Mesodermal cell (in vitro differentiated cells): Measurements from ENCODE around the gene PPM1J. TPM values are rescaled to one million over a fixed set of nuclear protein-coding genes. Genes with fewer than 3 reads are reported as not detected.
A peak's percentile ranks its signal among the peaks of the same experiment; 100 is the strongest.

Source experiments
- H3K27ac ChIP-seq: 2 replicates; pipeline ENCODE4 v1.7.0; 2013; ENCODE audit warnings: mild to moderate bottlenecking, low read depth, low read length, moderate library complexity; ENCODE audit not compliant: severe bottlenecking
- H3K36me3 ChIP-seq: 2 replicates; pipeline ENCODE4 v1.7.1; 2013; ENCODE audit warnings: mild to moderate bottlenecking, low read length, moderate library complexity; ENCODE audit not compliant: control insufficient read depth, insufficient read depth
- H3K4me1 ChIP-seq: one replicate; pipeline ENCODE4 v1.7.1; 2013; ENCODE audit warnings: mild to moderate bottlenecking, low read length; ENCODE audit not compliant: insufficient read depth, control insufficient read depth, poor library complexity, severe bottlenecking
- H3K4me3 ChIP-seq: 2 replicates; pipeline ENCODE4 v1.7.0; 2013; ENCODE audit warnings: low read length, control low read depth, mild to moderate bottlenecking; ENCODE audit not compliant: insufficient read depth, poor library complexity, severe bottlenecking; ENCODE audit errors: extremely low read depth
- H3K9me3 ChIP-seq: 2 replicates; pipeline ENCODE4 v1.7.1; 2013; ENCODE audit warnings: mild to moderate bottlenecking, low read length, moderate library complexity; ENCODE audit not compliant: control insufficient read depth
- WGBS, 2 experiments: methylation state at CpG; one replicate each; pipeline ENCODE4 v1.1.5; 2013; ENCODE audit warnings: missing lambda C conversion rate in 2 of 2; ENCODE audit not compliant: insufficient coverage in 2 of 2; 5-methylcytosine and 5-hydroxymethylcytosine counted together
- polyA plus RNA-seq, 2 experiments: library from polyadenylated mRNA; stranded (reverse); fragments of 50-300 nt; gene quantifications; one replicate each; pipeline ENCODE4 v1.2.3, GENCODE V29; 2013

The PPM1J gene, protein sequence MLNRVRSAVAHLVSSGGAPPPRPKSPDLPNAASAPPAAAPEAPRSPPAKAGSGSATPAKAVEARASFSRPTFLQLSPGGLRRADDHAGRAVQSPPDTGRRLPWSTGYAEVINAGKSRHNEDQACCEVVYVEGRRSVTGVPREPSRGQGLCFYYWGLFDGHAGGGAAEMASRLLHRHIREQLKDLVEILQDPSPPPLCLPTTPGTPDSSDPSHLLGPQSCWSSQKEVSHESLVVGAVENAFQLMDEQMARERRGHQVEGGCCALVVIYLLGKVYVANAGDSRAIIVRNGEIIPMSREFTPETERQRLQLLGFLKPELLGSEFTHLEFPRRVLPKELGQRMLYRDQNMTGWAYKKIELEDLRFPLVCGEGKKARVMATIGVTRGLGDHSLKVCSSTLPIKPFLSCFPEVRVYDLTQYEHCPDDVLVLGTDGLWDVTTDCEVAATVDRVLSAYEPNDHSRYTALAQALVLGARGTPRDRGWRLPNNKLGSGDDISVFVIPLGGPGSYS
- 4.6 TPM for polyA plus RNA-seq (2013, experiment 1 of 2)
- polyA plus RNA-seq (2013, experiment 2 of 2), result 4.2 TPM

DNA sequence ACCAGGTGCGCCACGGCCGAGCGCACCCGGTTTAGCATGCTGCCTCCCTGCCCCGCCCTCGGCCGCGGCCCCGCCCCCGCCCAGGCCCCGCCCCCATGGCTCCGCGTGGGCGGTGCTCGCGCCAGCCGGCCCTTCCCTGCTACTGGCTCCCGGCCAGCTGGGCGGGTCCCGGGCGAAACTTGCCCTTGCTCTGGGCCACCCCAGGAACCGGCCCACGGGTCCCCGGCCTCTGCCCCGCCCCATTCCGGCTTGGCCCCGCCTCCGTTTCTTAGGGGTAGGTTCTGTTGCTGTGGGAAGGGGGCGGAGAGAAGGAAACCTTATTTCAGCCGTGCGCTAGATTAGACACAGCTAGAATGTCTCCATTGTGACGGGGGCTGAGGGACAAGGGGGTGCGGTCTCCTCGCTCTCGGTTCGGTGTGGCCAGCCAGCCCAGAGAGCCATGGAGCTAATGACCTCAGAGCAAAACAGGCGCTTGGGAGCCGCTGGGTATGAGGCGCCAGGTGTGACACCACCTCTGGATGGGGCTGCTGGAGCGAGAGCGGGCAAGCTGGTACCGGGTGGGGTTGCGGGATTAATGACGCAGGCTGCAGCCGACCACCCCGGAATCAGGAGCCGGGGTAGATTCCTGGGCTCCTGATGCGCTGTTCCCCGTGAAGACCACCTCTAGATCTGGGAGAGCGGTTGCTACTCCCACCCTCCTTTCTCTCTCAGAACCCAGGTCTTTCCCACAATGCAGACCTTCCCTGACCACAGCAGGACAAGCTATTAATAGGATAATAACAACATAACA, at the start of gene PPM1J:
Gene PPM1J (minus strand): TSS at position 69 of the 790 bp plus-strand sequence. CDS start 31 bp downstream, at position 38.
- no peak within 1 kb of the TSS for H3K27ac ChIP-seq
- H3K9me3 ChIP-seq, result no peaks in the 10 kb centered on the region
- H3K4me1 ChIP-seq, result peaks cover 20% of the 10 kb centered on the region
- peak within 1 kb of the TSS; percentile 56 for H3K4me3 ChIP-seq
- 0 to 1% methylated on average over 29 to 44 of the region's 51 CpGs for WGBS, 2 experiments
- no peaks in the 10 kb centered on the region for H3K36me3 ChIP-seq

DNA sequence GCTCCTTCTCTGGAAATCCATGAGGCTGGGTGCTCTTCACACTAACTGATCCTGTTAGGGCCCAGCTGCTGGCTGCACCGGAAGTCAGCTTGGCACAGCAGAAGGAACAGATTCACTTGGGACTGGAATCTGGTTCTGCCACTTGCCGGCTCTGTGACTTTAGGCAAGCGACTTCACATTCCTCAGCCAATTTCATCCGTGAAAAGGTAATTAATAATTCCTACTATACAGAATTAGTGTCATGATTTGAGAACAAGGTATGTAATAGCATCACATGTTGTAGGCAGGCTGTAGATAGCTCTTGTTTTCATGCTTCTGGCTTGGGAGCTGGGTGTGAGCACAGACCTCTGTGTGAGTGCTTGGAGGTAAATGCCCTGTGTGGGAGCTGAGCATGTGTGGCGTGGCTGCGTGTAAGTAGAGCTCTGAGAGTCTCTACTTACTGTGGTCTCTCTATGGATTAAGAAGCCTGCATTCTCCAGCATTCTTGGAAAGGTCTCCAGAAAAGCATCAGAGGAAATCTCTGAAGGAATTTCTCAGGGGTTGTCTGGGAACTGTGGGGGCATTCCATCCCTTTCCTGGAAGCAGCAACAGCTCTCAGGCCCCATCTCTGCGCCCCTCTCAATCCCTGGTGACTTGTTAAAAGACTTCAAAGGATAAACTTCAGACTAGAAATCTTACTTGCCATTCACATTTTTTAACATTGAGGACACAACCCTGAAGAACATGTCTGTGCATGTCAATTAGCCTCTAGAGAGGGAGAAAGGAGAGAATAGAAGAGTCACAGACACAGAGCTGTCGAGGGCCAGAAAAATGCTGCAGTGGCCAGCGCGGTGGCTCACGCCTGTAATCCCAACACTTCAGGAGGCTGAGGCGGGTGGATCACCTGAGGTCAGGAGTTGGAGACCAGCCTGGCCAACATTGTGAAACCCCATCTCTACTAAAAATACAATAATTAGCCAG, 47.7 kb upstream of the PPM1J start:
- Histone ChIP-seq H3K27ac (peak overlapping the region; percentile 78), H3K4me3 (no peak overlapping the region), H3K9me3 (peaks cover 4% of the 10 kb centered on the region), H3K4me1 (peaks cover 24% of the 10 kb centered on the region), H3K36me3 (no peaks in the 10 kb centered on the region)
- WGBS, 2 experiments, result 80 to 89% methylated on average over 4 of the region's 12 CpGs

DNA sequence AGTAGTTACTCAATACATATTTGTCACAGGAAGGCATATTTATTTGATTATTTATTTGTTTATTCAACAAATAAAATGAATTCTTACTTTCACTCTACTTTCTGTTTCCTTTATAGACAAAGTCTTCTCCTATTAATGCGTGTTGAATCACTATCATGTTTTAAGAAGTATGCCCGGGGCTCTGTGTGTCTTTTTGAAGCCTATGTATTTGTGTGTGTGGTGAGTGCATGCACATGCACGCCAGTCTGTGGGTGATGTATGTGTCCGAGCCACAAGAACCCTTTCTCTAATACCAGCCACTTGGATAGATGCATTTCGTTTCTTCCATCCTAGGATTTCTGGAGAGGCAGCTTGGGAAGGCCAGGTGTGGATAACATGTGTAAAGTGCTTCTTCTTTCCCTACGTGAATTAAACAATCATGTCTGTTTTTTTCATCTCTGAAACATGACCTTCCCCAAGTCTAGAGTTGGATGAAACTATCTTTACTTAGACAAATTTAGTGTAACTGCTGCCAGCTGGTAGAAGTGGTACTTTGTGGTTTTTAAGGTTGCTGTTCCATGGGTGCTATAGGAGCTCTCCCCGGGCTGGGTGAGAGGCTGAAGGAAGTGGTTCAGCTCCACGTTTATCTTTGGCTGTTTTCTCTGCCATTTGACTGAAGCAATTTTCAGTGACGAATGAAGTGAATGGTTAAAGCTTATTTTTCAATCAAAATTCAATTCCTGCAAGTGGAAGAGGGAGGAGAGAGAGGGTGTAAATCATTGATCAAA, 46.8 kb upstream of the PPM1J start:
- H3K4me3 ChIP-seq, result no peak overlapping the region
- H3K9me3 ChIP-seq, result no peaks in the 10 kb centered on the region
- H3K4me1 ChIP-seq, result peaks cover 24% of the 10 kb centered on the region
- 59 to 66% methylated on average over 2 to 3 of the region's 9 CpGs for WGBS, 2 experiments
- peak overlapping the region; percentile 78 for H3K27ac ChIP-seq
- H3K36me3 ChIP-seq, result no peaks in the 10 kb centered on the region

DNA sequence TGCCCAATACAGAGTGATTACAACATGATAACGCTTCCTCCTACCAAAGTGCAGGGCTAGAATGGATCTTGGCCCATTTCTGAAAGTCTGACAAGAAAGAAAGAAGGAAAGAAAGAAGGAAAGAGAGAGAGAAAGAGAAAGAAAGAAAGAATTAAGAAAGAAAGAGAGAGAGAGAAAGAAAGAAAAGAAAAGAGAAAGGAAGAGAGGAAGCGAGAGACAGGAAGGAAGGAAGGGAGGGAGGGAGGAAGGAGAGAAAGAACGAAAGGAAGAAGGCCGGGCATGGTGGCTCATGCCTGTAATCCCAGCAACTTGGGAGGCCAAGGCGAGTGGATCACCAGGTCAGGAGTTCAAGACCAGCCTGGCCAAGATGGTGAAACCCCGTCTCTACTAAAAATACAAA, 44.1 kb upstream of the PPM1J start:
- Histone ChIP-seq H3K36me3 (no peaks in the 10 kb centered on the region), H3K4me3 (no peak overlapping the region), H3K4me1 (peaks cover 24% of the 10 kb centered on the region), H3K27ac (no peak overlapping the region), H3K9me3 (no peaks in the 10 kb centered on the region)
- 93 to 100% methylated on average over 5 of the region's 6 CpGs for WGBS, 2 experiments

DNA sequence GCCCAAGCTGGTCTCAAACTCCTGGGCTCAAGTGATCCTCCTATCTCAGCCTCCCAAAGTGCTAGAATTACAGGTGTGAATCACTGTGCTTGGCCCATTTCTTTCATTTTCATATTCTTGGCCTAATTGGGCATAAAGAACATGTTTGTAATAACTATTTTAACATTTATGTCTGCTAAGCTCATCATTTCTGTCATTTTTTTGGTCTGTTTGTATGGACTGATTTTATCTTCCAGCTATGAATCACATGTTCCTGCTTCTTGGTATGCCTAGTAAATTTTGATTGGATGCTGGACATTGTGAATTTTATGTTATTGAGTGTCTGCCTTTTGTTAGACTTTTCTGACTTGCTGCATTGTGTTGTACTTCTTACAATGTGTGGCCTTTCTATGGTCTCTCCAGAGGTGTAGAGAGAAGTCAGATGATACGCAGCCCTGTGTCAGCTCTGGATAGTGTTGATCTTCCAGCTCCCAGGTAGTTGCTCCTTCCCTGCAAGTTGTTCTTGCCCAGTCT, 39.0 kb upstream of the PPM1J start:
- WGBS, 2 experiments, result 0% methylated on average over 1 of the region's 1 CpG

DNA sequence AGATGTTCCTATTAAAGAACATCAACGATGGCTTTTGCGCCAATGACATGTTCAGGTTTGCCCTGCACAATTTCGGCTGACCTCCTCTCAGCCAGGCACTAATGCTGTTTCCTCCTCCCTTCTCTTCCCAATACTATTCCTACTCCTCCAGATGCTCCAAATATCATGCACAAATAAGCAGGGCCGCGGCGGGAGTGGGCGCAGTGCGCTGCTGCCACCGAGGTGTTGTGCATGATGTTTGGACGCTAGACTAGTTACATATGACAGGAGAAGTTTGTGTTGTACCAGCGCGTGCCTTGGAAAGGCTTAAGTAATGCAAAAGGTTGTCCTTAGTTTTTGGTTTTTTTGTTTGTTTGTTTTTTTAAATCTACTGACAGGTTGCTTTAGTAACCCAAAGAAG, 33.3 kb upstream of the PPM1J start:
- no peaks in the 10 kb centered on the region for H3K4me1 ChIP-seq
- 94% methylated on average over 8 to 9 of the region's 12 CpGs for WGBS, 2 experiments

More for the DNA sequence above, 39.0 kb upstream of the PPM1J start:
- Histone ChIP-seq H3K36me3 (no peaks in the 10 kb centered on the region), H3K4me3 (no peak overlapping the region), H3K9me3 (no peaks in the 10 kb centered on the region), H3K4me1 (peaks cover 7% of the 10 kb centered on the region), H3K27ac (no peak overlapping the region)

DNA sequence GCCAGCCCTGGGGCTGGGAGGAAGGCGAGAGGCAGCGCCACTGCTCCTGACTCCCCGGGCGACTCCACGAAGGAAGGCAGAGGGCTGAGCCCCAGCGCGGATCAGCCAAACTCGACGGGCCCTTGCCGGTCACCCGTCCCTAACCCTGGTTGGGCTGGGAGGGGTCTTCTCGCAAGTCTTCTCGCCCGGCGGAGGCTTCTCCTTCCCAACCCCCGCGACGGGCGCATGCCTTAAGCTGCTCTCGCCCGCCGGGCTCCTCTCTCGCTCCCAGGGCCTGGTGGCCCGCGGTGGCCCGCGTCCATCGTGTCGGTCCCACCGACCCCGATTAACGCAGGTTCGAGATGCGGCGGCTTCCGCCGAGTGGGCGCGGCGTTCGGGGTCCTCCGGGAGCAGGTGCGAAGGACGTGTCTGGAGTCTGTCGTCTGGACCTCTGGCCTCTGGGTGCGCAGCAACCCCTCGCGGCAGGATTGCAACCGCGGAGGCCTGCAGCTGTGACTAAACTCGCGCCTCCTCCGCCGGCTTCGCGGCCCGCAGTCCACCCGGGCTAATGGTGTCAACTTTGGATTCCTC, 29.0 kb upstream of the PPM1J start:
- peak overlapping the region; percentile 3 for H3K4me3 ChIP-seq
- H3K36me3 ChIP-seq, result no peaks in the 10 kb centered on the region
- 47 to 52% methylated on average over 57 of the region's 58 CpGs for WGBS, 2 experiments
- no peaks in the 10 kb centered on the region for H3K4me1 ChIP-seq
- H3K9me3 ChIP-seq, result no peaks in the 10 kb centered on the region
- no peak overlapping the region for H3K27ac ChIP-seq

More for the DNA sequence above, 33.3 kb upstream of the PPM1J start:
- Histone ChIP-seq H3K4me3 (no peak overlapping the region), H3K27ac (no peak overlapping the region), H3K36me3 (no peaks in the 10 kb centered on the region), H3K9me3 (no peaks in the 10 kb centered on the region)

DNA sequence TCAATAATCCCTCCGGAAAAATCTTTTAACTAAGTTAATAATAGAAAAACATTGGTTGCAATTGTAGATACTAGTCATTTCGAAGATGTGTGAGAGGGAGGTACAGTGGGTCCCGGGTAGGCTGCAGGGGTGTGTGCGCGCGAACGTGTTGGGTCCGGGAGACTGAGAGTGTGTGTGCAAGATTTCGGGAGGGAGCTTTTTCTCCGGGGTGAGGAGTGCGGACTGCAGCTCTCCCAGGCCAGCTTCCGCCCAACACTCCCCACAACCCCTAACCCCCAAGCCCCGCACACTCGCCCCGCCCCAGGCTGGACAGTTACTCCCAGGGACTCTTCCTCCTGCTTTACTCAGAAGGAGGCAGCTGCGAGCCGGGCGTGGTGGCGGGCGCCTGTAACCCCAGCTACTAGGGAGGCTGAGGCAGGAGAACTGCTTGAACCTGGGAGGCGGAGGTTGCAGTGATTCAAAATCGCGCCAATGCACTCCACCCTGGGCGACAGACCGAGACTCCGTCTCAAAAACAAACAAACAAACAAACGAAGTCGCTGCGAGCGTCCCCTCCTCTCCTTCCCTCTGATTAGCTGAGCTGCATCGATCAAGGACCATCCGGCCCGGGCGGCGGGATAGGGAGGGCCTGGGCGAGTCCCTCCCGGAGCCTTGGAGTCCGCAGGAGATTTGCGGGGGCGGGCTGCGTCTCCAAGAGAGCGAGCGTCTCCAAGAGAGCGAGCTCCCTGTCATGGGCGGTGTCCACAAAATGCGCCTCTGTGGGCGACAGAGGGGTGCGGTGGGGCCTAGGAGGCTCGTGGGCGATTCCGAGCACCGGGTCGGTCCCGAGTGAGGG, 28.3 kb upstream of the PPM1J start:
- Histone ChIP-seq H3K36me3 (no peaks in the 10 kb centered on the region), H3K27ac (no peak overlapping the region), H3K4me3 (peak overlapping the region; percentile 3), H3K4me1 (no peaks in the 10 kb centered on the region), H3K9me3 (no peaks in the 10 kb centered on the region)
- WGBS, 2 experiments, result 72 to 77% methylated on average over 36 of the region's 54 CpGs

DNA sequence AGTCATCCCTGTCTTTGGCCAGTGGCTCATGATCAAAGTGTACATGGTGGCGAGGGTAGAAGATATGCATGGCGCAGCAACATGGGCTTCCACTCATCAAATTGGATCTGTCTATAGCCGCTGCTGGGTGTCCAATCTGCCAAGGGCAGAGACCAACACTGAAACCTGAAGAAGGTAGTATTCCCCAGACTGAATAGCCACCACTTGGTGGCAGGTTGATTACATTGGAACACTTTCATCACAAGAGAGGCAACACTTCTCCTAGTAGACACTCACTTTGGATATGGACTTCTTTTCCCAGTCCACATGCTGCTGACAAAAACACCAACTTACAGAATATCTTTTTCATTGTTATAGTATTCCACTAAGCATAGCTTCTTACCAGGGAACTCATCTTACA, 22.4 kb upstream of the PPM1J start:
- WGBS, 2 experiments, result 83 to 88% methylated on average over 2 to 3 of the region's 3 CpGs
- H3K4me3 ChIP-seq, result no peak overlapping the region
- no peaks in the 10 kb centered on the region for H3K36me3 ChIP-seq

More for the DNA sequence above, 22.4 kb upstream of the PPM1J start:
- no peaks in the 10 kb centered on the region for H3K4me1 ChIP-seq
- no peak overlapping the region for H3K27ac ChIP-seq
- H3K9me3 ChIP-seq, result no peaks in the 10 kb centered on the region
